CD4-positive, alpha-beta memory T cell (primary cell): ENCODE measurements around the gene GRIFIN. TPM values are rescaled to one million over a fixed set of nuclear protein-coding genes. Genes with fewer than 3 reads are reported as not detected.

Experiments
- CTCF ChIA-PET: fragments of 350-600 bp; sonication (Branson Sonifier 250); formaldehyde crosslinking; loops from one replicate; lab custom pipeline; 2021; ENCODE audit warnings: inconsistent platforms; ENCODE audit not compliant: partially characterized antibody; lab: Charles Lee
- POLR2A ChIA-PET: fragments of 350-600 bp; sonication (Branson Sonifier 250); formaldehyde crosslinking; loops from one replicate; lab custom pipeline; 2021; ENCODE audit not compliant: partially characterized antibody; lab: Charles Lee
- DNase-seq, 5 donors: peaks; one replicate each; pipeline versions ENCODE4 v3.0.0 to v3.0.0-alpha.2; 2020 to 2022; ENCODE audit warnings: mixed read lengths in 1 of 5
- H3K27ac ChIP-seq: one replicate; pipeline ENCODE4 v1.7.0; 2013; ENCODE audit warnings: low read depth, low read length
- H3K27me3 ChIP-seq: 2 replicates; pipeline ENCODE4 v1.7.0; 2013; ENCODE audit warnings: mild to moderate bottlenecking, low read length, moderate library complexity; ENCODE audit not compliant: insufficient read depth
- H3K36me3 ChIP-seq: 2 replicates; pipeline ENCODE4 v1.7.0; 2013; ENCODE audit warnings: mild to moderate bottlenecking, low read length, moderate library complexity; ENCODE audit not compliant: insufficient read depth
- H3K4me1 ChIP-seq: 2 replicates; pipeline ENCODE4 v1.7.0; 2013; ENCODE audit warnings: mild to moderate bottlenecking, low read length, moderate library complexity; ENCODE audit not compliant: insufficient read depth
- H3K4me3 ChIP-seq, 2 donors: one replicate each; pipeline ENCODE4 v1.7.0; 2013; ENCODE audit warnings: low read length in 2 of 2, mild to moderate bottlenecking in 1 of 2
- H3K9me3 ChIP-seq, 2 donors: one replicate each; pipeline ENCODE4 v1.7.0; 2013; ENCODE audit warnings: low read length in 2 of 2, control low read depth in 1 of 2; ENCODE audit not compliant: control insufficient read depth in 1 of 2
- H3K27ac Mint-ChIP-seq, 7 donors: one replicate each; pipeline ENCODE4 v1.8.0; 2020 to 2021; ENCODE audit warnings: mixed read lengths in 7 of 7, mild to moderate bottlenecking in 6 of 7, inconsistent platforms in 3 of 7, moderate library complexity in 3 of 7
- H3K27me3 Mint-ChIP-seq, 2 donors: one replicate each; pipeline ENCODE4 v1.8.0; 2020 to 2021; ENCODE audit warnings: mixed read lengths in 2 of 2
- H3K36me3 Mint-ChIP-seq, 2 donors: one replicate each; pipeline ENCODE4 v1.8.0; 2020 to 2021; ENCODE audit warnings: mixed read lengths in 2 of 2, inconsistent platforms in 1 of 2, mild to moderate bottlenecking in 1 of 2
- H3K4me1 Mint-ChIP-seq, 4 donors: one replicate each; pipeline ENCODE4 v1.8.0; 2020 to 2021; ENCODE audit warnings: mixed read lengths in 4 of 4, mild to moderate bottlenecking in 1 of 4
- H3K4me3 Mint-ChIP-seq, 8 donors: one replicate each; pipeline ENCODE4 v1.8.0; 2020 to 2021; ENCODE audit warnings: mixed read lengths in 8 of 8, mild to moderate bottlenecking in 7 of 8, moderate library complexity in 6 of 8, inconsistent platforms in 3 of 8
- H3K9me3 Mint-ChIP-seq, 8 donors: one replicate each; pipeline ENCODE4 v1.8.0; 2020 to 2021; ENCODE audit warnings: mixed read lengths in 8 of 8, mild to moderate bottlenecking in 5 of 8, inconsistent platforms in 3 of 8, moderate library complexity in 1 of 8
- intact Hi-C: fragments of 100-400 bp; cut with micrococcal nuclease; formaldehyde crosslinking; loops from one replicate; pipeline ENCODE4 v1.15.1; 2023
- polyA plus RNA-seq, 2 donors: library from polyadenylated mRNA; unstranded; fragments of 300-500 nt; fragmentation: Illumina TruSeq; gene quantifications; one replicate each; pipeline ENCODE4 v1.2.3, GENCODE V29; 2021
- total RNA-seq, 2 experiments: library from RNA; stranded (reverse); gene quantifications; one replicate each; pipeline ENCODE4 v1.2.3, GENCODE V29; 2021

The GRIFIN gene
- total and polyA plus RNA-seq, 4 experiments from 2014 or later: not detected

DNA sequence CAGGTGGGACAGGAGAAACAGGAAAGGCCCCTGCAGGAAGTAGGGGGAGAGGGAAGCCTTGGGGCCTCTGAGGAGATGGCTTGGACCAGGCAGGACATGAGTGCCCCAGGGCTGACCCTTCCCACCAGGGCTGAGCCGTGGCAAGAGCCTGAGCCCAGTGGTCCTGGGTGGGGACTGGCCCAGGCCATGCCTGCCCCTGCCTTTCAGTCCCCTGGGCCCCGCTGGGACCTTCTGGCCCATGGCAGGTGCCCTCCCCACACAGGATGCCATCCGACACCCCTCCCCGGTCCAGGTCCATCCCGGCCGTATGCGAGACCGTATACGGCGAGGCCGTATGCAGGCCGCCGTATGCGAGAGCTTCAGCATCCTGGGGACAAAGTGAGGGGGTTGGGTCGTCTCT is 2.0 kb downstream of the GRIFIN start:
- Histone ChIP-seq H3K4me3 (no peak overlapping the region), H3K27ac (no peak overlapping the region), H3K9me3 (no peaks in the 10 kb centered on the region), H3K4me1 (peaks cover 13% of the 10 kb centered on the region), H3K36me3 (no peaks in the 10 kb centered on the region), H3K27me3 (no peaks in the 10 kb centered on the region)
- no peaks in the 10 kb centered on the region for H3K9me3 Mint-ChIP-seq
- no peak overlapping the region for H3K4me3 Mint-ChIP-seq
- intact Hi-C loops: no loop called here
- ChIA-PET CTCF (no interaction called here), POLR2A (no interaction called here)
- no peaks in the 10 kb centered on the region for H3K36me3 Mint-ChIP-seq
- no peak for DNase-seq
- H3K27ac Mint-ChIP-seq: no peak overlapping the region
- peaks cover 0 to 3% of the 10 kb centered on the region in 2 donors for H3K27me3 Mint-ChIP-seq
- peaks cover 0 to 4% (median under 1%) of the 10 kb centered on the region in 4 donors for H3K4me1 Mint-ChIP-seq

DNA sequence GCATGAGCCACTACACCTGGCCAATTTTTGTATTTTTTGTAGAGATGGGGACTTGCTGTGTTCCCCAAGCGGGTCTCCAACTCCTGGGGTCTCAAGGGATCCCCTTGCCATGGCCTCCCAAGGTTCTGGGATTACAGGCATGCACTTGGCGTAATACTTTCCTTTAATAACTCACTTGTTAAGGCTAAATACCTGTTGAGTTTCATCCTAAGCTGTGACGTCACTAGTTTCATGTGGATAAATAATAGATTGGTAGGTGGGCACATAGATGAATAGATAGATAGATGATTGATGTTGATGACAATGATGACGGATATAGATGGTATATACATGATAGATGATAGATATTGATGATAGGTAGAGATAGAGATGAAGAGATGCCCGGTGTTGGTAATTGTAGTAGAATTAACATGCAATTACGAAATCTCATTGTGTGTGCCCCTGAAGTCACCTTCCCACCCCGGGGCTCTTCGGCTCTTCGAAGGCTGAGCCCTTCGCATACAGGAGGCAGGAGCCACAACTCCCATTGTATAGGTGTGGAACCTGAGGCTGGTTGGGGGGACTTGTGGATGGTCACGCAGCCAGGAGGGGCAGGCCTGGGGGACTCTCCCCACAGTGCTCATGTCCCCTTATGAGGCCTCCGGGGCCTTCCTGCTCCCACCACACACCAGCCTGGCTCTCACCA is 2.6 kb downstream of the GRIFIN start:
- ChIA-PET CTCF (no interaction called here), POLR2A (no interaction called here)
- Histone ChIP-seq H3K4me3 (no peak overlapping the region), H3K27ac (no peak overlapping the region), H3K27me3 (no peaks in the 10 kb centered on the region), H3K4me1 (peaks cover 13% of the 10 kb centered on the region), H3K36me3 (no peaks in the 10 kb centered on the region), H3K9me3 (no peaks in the 10 kb centered on the region)
- intact Hi-C loops: no loop called here
- DNase-seq: no peak
- Mint-ChIP-seq H3K4me1 (peaks cover 2 to 9% (median 4%) of the 10 kb centered on the region in 4 donors), H3K9me3 (no peaks in the 10 kb centered on the region), H3K36me3 (no peaks in the 10 kb centered on the region), H3K27me3 (peaks cover 2 to 5% of the 10 kb centered on the region in 2 donors), H3K4me3 (no peak overlapping the region), H3K27ac (no peak overlapping the region)

GRCh38 chr7:2472739-2473138 is 3.5 kb downstream of the GRIFIN start:
- DNase-seq: no peak
- H3K27ac ChIP-seq: no peak overlapping the region
- intact Hi-C loops: no loop called here
- H3K9me3 ChIP-seq: no peaks in the 10 kb centered on the region
- Mint-ChIP-seq H3K27me3 (peaks cover 2 to 5% of the 10 kb centered on the region in 2 donors), H3K27ac (no peak overlapping the region), H3K36me3 (no peaks in the 10 kb centered on the region), H3K9me3 (no peaks in the 10 kb centered on the region), H3K4me3 (no peak overlapping the region), H3K4me1 (peaks cover 2 to 9% (median 4%) of the 10 kb centered on the region in 4 donors)
- POLR2A ChIA-PET: no interaction called here
- peaks cover 7% of the 10 kb centered on the region for H3K4me1 ChIP-seq
- H3K36me3 ChIP-seq: no peaks in the 10 kb centered on the region
- H3K4me3 ChIP-seq: no peak overlapping the region
- no peaks in the 10 kb centered on the region for H3K27me3 ChIP-seq
- CTCF ChIA-PET: no interaction called here

GRCh38 chr7:2471396-2471795 is 4.8 kb downstream of the GRIFIN start:
- intact Hi-C loops: no loop called here
- H3K4me3 Mint-ChIP-seq: no peak overlapping the region
- POLR2A ChIA-PET: no interaction called here
- H3K4me1 Mint-ChIP-seq: peaks cover 2 to 5% (median 4%) of the 10 kb centered on the region in 4 donors
- no peaks in the 10 kb centered on the region for H3K9me3 ChIP-seq
- no peak overlapping the region for H3K27ac ChIP-seq
- H3K9me3 Mint-ChIP-seq: no peaks in the 10 kb centered on the region
- H3K4me3 ChIP-seq: no peak overlapping the region
- CTCF ChIA-PET: interaction anchor here (1.9 to 5.5 kb wide), 3 partner anchors 12 to 210 kb away, joined by 7 to 79 read pairs (median 14); no protein-coding TSS in a partner anchor
- H3K36me3 Mint-ChIP-seq: no peaks in the 10 kb centered on the region
- no peaks in the 10 kb centered on the region for H3K4me1 ChIP-seq
- H3K27me3 ChIP-seq: no peaks in the 10 kb centered on the region
- no peaks in the 10 kb centered on the region for H3K36me3 ChIP-seq
- H3K27me3 Mint-ChIP-seq: peaks cover 2 to 5% of the 10 kb centered on the region in 2 donors
- DNase-seq: no peak
- no peak overlapping the region for H3K27ac Mint-ChIP-seq

GRCh38 chr7:2471022-2471329 is 5.2 kb downstream of the GRIFIN start:
- Histone ChIP-seq H3K27ac (no peak overlapping the region), H3K27me3 (no peaks in the 10 kb centered on the region), H3K4me3 (no peak overlapping the region), H3K9me3 (no peaks in the 10 kb centered on the region), H3K4me1 (no peaks in the 10 kb centered on the region), H3K36me3 (no peaks in the 10 kb centered on the region)
- CTCF ChIA-PET: interaction anchor here (1.5 to 5.5 kb wide), 5 partner anchors 12 to 211 kb away, joined by 3 to 79 read pairs (median 9); no protein-coding TSS in a partner anchor
- intact Hi-C loops: no loop called here
- POLR2A ChIA-PET: no interaction called here
- H3K4me3 Mint-ChIP-seq: no peak overlapping the region
- H3K27me3 Mint-ChIP-seq: peaks cover 2 to 5% of the 10 kb centered on the region in 2 donors
- H3K9me3 Mint-ChIP-seq: no peaks in the 10 kb centered on the region
- no peak overlapping the region for H3K27ac Mint-ChIP-seq
- no peak for DNase-seq
- H3K36me3 Mint-ChIP-seq: no peaks in the 10 kb centered on the region
- H3K4me1 Mint-ChIP-seq: peaks cover 2 to 5% (median 4%) of the 10 kb centered on the region in 4 donors

GRCh38 chr7:2470204-2471021 is 5.8 kb downstream of the GRIFIN start:
- Histone ChIP-seq H3K4me1 (no peaks in the 10 kb centered on the region), H3K36me3 (no peaks in the 10 kb centered on the region), H3K27me3 (no peaks in the 10 kb centered on the region), H3K4me3 (no peak overlapping the region), H3K27ac (no peak overlapping the region), H3K9me3 (no peaks in the 10 kb centered on the region)
- Mint-ChIP-seq H3K9me3 (no peaks in the 10 kb centered on the region), H3K4me1 (peaks cover 2 to 5% (median 4%) of the 10 kb centered on the region in 4 donors), H3K36me3 (no peaks in the 10 kb centered on the region), H3K4me3 (no peak overlapping the region), H3K27me3 (peaks cover 2 to 5% of the 10 kb centered on the region in 2 donors), H3K27ac (peak overlapping the region in 1 of 7 donors; percentile 52)
- DNase-seq: no peak
- intact Hi-C loops: no loop called here
- CTCF ChIA-PET: interaction anchor here (1.1 to 5.5 kb wide), 9 partner anchors 11 to 228 kb away, joined by 3 to 79 read pairs (median 7); partner anchors contain the start of genes MRM2 and NUDT1
- POLR2A ChIA-PET: interaction anchor here (0.9 kb wide), 1 partner anchor 41 kb away, joined by 3 read pairs; no protein-coding TSS in a partner anchor
